PC-3 (cell line): ENCODE data around the gene TNS3.

ENCODE experiments used
- CTCF ChIP-seq: fragments of 300-600 bp; sonication (generic); conservative IDR thresholded peaks from 2 replicates; pipeline ENCODE4 v1.5.1; 2017; ENCODE audit warnings: antibody characterized with exemption, low read depth, mild to moderate bottlenecking, low read length
- EZH2 ChIP-seq: fragments of 300-600 bp; sonication (generic); IDR thresholded peaks from one replicate; pipeline ENCODE4 v1.6.1; 2017; ENCODE audit warnings: antibody characterized with exemption, mild to moderate bottlenecking, low read length; ENCODE audit not compliant: unreplicated experiment

DNA sequence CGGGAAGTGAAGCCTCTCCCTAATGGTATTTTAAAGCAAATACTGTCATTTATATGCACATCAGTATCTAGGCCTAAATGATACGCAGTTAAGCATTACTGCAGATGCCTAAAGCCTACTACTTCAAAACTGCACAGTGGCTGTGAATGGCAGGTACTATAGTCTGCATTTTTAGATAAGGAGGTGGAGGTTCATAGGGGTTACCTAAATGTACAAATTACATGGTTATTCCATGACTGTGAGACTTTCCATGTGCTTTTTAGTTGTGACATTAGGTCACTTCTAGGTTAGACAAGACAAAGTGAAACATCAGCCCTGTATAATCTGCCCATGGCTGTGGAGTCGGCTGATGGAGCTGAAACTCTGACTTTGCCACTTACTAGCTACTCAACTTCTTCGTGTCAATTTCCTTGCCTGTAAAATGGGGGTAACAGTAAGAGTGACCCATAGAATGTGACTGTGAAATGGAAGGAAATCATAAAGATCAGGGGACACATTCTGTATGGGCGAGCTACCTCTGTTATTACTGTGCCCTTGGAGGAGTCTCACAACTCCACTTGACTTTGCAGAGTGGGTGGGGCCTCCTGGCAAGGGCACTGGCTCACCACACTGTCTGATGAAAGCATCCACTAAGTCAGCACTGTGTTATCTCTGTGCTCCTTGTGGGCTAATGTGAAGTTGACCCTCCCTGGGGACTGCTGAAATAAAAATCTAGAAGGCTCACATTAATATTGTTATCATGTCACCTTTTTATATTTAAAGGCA is 239.4 kb downstream of the TNS3 start:
- no peak for TF ChIP-seq CTCF
- no peak for TF ChIP-seq EZH2
